Ishikawa (cell line): Measurements from ENCODE around the gene LPP.

Experiments used
- EP300 ChIP-seq: IDR thresholded peaks from 2 replicates; pipeline ENCODE4 v1.6.1; 2012; ENCODE audit warnings: borderline replicate concordance
- NFIC ChIP-seq: IDR thresholded peaks from 2 replicates; pipeline ENCODE4 v1.6.1; 2012
- RAD21 ChIP-seq: IDR thresholded peaks from 2 replicates; pipeline ENCODE4 v1.6.1; 2012; ENCODE audit warnings: low read depth
- REST ChIP-seq: IDR thresholded peaks from 2 replicates; pipeline ENCODE4 v1.6.1; 2012; ENCODE audit warnings: low read depth, mild to moderate bottlenecking
- TAF1 ChIP-seq: IDR thresholded peaks from 2 replicates; pipeline ENCODE4 v1.6.1; 2012; ENCODE audit warnings: low read depth, mild to moderate bottlenecking
- TCF12 ChIP-seq: IDR thresholded peaks from 2 replicates; pipeline ENCODE4 v1.6.1; 2012; ENCODE audit warnings: low read depth
- TEAD4 ChIP-seq: IDR thresholded peaks from 2 replicates; pipeline ENCODE4 v1.6.1; 2012
- USF1 ChIP-seq: IDR thresholded peaks from 2 replicates; pipeline ENCODE4 v1.6.1; 2012
- YY1 ChIP-seq: IDR thresholded peaks from 2 replicates; pipeline ENCODE4 v1.6.1; 2012; ENCODE audit warnings: low read depth
- TF ChIP-seq, protein P1 (sequence below): IDR thresholded peaks from 2 replicates; pipeline ENCODE4 v1.6.1; 2012

- TF ChIP-seq EP300, result no peak
- TF ChIP-seq REST, result no peak
- TF ChIP-seq TEAD4, result no peak
- TF ChIP-seq, protein P1, sequence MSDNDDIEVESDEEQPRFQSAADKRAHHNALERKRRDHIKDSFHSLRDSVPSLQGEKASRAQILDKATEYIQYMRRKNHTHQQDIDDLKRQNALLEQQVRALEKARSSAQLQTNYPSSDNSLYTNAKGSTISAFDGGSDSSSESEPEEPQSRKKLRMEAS, result no peak
- TF ChIP-seq YY1, result no peak
- TF ChIP-seq TCF12, result no peak
- no peak for TF ChIP-seq USF1
- TF ChIP-seq TAF1, result no peak
- TF ChIP-seq NFIC, result no peak
- TF ChIP-seq RAD21, result no peak
Measured at GRCh38 chr3:188402229-188402628, 248.3 kb downstream of the LPP start.
